HEK293 (cell line): ENCODE results near the gene NIT1.

Experiments
- BCL11A ChIP-seq: fragments of 450-650 bp; formaldehyde crosslinking; IDR thresholded peaks from 2 replicates; pipeline ENCODE4 v1.5.1; 2016; ENCODE audit warnings: low read depth, missing biosample characterization, missing genetic modification characterization
- CTCF ChIP-seq: fragments of 450-650 bp; formaldehyde crosslinking; IDR thresholded peaks from 2 replicates; pipeline ENCODE4 v1.5.1; 2016; ENCODE audit warnings: missing biosample characterization, missing genetic modification characterization
- EGR2 ChIP-seq: fragments of 450-650 bp; formaldehyde crosslinking; IDR thresholded peaks from 2 replicates; pipeline ENCODE4 v1.5.1; 2016; ENCODE audit warnings: low read depth, missing biosample characterization, missing genetic modification characterization
- KLF16 ChIP-seq: fragments of 450-650 bp; formaldehyde crosslinking; IDR thresholded peaks from 2 replicates; pipeline ENCODE4 v1.5.1; 2017; ENCODE audit warnings: missing biosample characterization, missing genetic modification characterization
- KLF17 ChIP-seq: fragments of 450-650 bp; formaldehyde crosslinking; IDR thresholded peaks from 2 replicates; pipeline ENCODE4 v1.5.1; 2016; ENCODE audit warnings: missing biosample characterization, missing genetic modification characterization
- PRDM6 ChIP-seq: fragments of 450-650 bp; formaldehyde crosslinking; IDR thresholded peaks from 2 replicates; pipeline ENCODE4 v1.5.1; 2017; ENCODE audit warnings: missing biosample characterization, missing genetic modification characterization
- ZBTB48 ChIP-seq: fragments of 450-650 bp; formaldehyde crosslinking; IDR thresholded peaks from 2 replicates; pipeline ENCODE4 v1.5.1; 2016; ENCODE audit warnings: missing biosample characterization, missing genetic modification characterization
- ZFP37 ChIP-seq: fragments of 450-650 bp; formaldehyde crosslinking; IDR thresholded peaks from 2 replicates; pipeline ENCODE4 v1.5.1; 2016; ENCODE audit warnings: missing biosample characterization, missing genetic modification characterization
- ZNF112 ChIP-seq: fragments of 450-650 bp; formaldehyde crosslinking; IDR thresholded peaks from 2 replicates; pipeline ENCODE4 v1.5.0; 2017; ENCODE audit warnings: missing biosample characterization, missing genetic modification characterization
- ZNF114 ChIP-seq: fragments of 450-650 bp; formaldehyde crosslinking; IDR thresholded peaks from 2 replicates; pipeline ENCODE4 v1.5.0; 2017; ENCODE audit warnings: missing biosample characterization, missing genetic modification characterization
- ZNF121 ChIP-seq: fragments of 450-650 bp; formaldehyde crosslinking; IDR thresholded peaks from 2 replicates; pipeline ENCODE4 v1.5.1; 2016; ENCODE audit warnings: missing biosample characterization, missing genetic modification characterization
- ZNF146 ChIP-seq: fragments of 450-650 bp; formaldehyde crosslinking; IDR thresholded peaks from 2 replicates; pipeline ENCODE4 v1.5.1; 2016; ENCODE audit warnings: missing biosample characterization, missing genetic modification characterization
- ZNF202 ChIP-seq: fragments of 450-650 bp; formaldehyde crosslinking; IDR thresholded peaks from 2 replicates; pipeline ENCODE4 v1.5.1; 2016; ENCODE audit warnings: missing biosample characterization, missing genetic modification characterization, borderline replicate concordance
- ZNF211 ChIP-seq: fragments of 450-650 bp; formaldehyde crosslinking; IDR thresholded peaks from 2 replicates; pipeline ENCODE4 v1.5.1; 2016; ENCODE audit warnings: low read depth, missing biosample characterization, missing genetic modification characterization
- ZNF221 ChIP-seq: fragments of 450-650 bp; formaldehyde crosslinking; IDR thresholded peaks from 2 replicates; pipeline ENCODE4 v1.5.1; 2017; ENCODE audit warnings: missing biosample characterization, missing genetic modification characterization, borderline replicate concordance
- ZNF23 ChIP-seq: fragments of 450-650 bp; formaldehyde crosslinking; IDR thresholded peaks from 2 replicates; pipeline ENCODE4 v1.5.1; 2016; ENCODE audit warnings: missing biosample characterization, missing genetic modification characterization, borderline replicate concordance
- ZNF280C ChIP-seq: fragments of 450-650 bp; formaldehyde crosslinking; IDR thresholded peaks from 2 replicates; pipeline ENCODE4 v1.5.1; 2016; ENCODE audit warnings: missing biosample characterization, missing genetic modification characterization
- ZNF37A ChIP-seq: fragments of 450-650 bp; IDR thresholded peaks from 2 replicates; pipeline ENCODE4 v1.5.1; 2018; ENCODE audit warnings: missing biosample characterization, missing genetic modification characterization
- ZNF488 ChIP-seq: fragments of 450-650 bp; formaldehyde crosslinking; IDR thresholded peaks from 2 replicates; pipeline ENCODE4 v1.5.1; 2016; ENCODE audit warnings: missing biosample characterization, missing genetic modification characterization
- ZNF501 ChIP-seq: fragments of 450-650 bp; formaldehyde crosslinking; IDR thresholded peaks from 2 replicates; pipeline ENCODE4 v1.5.1; 2016; ENCODE audit warnings: missing biosample characterization, missing genetic modification characterization
- ZNF513 ChIP-seq: fragments of 450-650 bp; IDR thresholded peaks from 2 replicates; pipeline ENCODE4 v1.5.1; 2018; ENCODE audit warnings: missing biosample characterization, missing genetic modification characterization
- ZNF555 ChIP-seq: fragments of 450-650 bp; formaldehyde crosslinking; conservative IDR thresholded peaks from 2 replicates; pipeline ENCODE4 v1.5.1; 2017; ENCODE audit warnings: missing biosample characterization, mild to moderate bottlenecking, missing genetic modification characterization, inconsistent platforms
- ZNF610 ChIP-seq: fragments of 450-650 bp; formaldehyde crosslinking; IDR thresholded peaks from 2 replicates; pipeline ENCODE4 v1.5.1; 2016; ENCODE audit warnings: missing biosample characterization, missing genetic modification characterization, borderline replicate concordance
- ZNF777 ChIP-seq: fragments of 450-650 bp; formaldehyde crosslinking; IDR thresholded peaks from 2 replicates; pipeline ENCODE4 v1.5.1; 2017; ENCODE audit warnings: missing biosample characterization, missing genetic modification characterization, borderline replicate concordance
- ZSCAN4 ChIP-seq: fragments of 450-650 bp; formaldehyde crosslinking; IDR thresholded peaks from 2 replicates; pipeline ENCODE4 v1.5.1; 2017; ENCODE audit warnings: missing biosample characterization, missing genetic modification characterization

NIT1 gene

GRCh38 chr1:161159087-161159912, 41.4 kb downstream of the NIT1 start, which contains the start of gene USP21 (continued):
- TF ChIP-seq ZSCAN4 (tag by site-specific recombination) (0 out of 2 replicates have a peak, but pooled peaks have one; percentile 50), BCL11A (tag by site-specific recombination) (no peak), ZNF112 (tag by site-specific recombination) (no peak), ZNF211 (tag by site-specific recombination) (no peak), ZNF221 (tag by site-specific recombination) (no peak), ZNF488 (tag by site-specific recombination) (no peak), ZNF121 (tag by site-specific recombination) (no peak), ZNF501 (tag by site-specific recombination) (peak; percentile 87), ZNF23 (tag by site-specific recombination) (no peak), ZNF555 (no peak), KLF17 (tag by site-specific recombination) (no peak; the same call in 1 of the 2 replicates), EGR2 (tag by site-specific recombination) (no peak), ZNF146 (tag by site-specific recombination) (0 out of 2 replicates have a peak, but pooled peaks have one; percentile 34), ZNF280C (no peak), ZNF202 (no peak), PRDM6 (tag by site-specific recombination) (no peak), ZFP37 (peak; percentile 19; the same call in 1 of the 2 replicates), ZBTB48 (peak; percentile 35; the same call in 1 of the 2 replicates), ZNF37A (tag by site-specific recombination) (no peak), CTCF (tag by site-specific recombination) (peak; percentile 48; the same call in 1 of the 2 replicates), ZNF777 (tag by site-specific recombination) (no peak), KLF16 (tag by site-specific recombination) (0 out of 2 replicates have a peak, but pooled peaks have one; percentile 47), ZNF114 (tag by site-specific recombination) (no peak), ZNF513 (tag by site-specific recombination) (no peak), ZNF610 (0 out of 2 replicates have a peak, but pooled peaks have one; percentile 52)
